Kidney (tissue), 14 donors: Measurements from ENCODE around the gene GBA3. TPM values are rescaled to one million over a fixed set of nuclear protein-coding genes. Genes with fewer than 3 reads are reported as not detected.

ENCODE experiments used
- DNase-seq, 5 donors: peaks; one replicate each; pipeline ENCODE4 v3.0.0-alpha.2; 2013 to 2020
- FAIRE-seq: peaks from 2 replicates; lab custom pipeline; 2012; peaks lifted over from hg19 to GRCh38; lab: Jason Lieb, UNC
- H3K27ac ChIP-seq, 2 donors: one replicate each; pipeline ENCODE4 v1.7.0; 2013; ENCODE audit warnings: low read depth in 2 of 2, low read length in 2 of 2, inconsistent platforms in 1 of 2
- H3K27me3 ChIP-seq: one replicate; pipeline ENCODE4 v1.7.1; 2013; ENCODE audit warnings: low read length, inconsistent platforms; ENCODE audit not compliant: control insufficient read depth, insufficient read depth
- H3K36me3 ChIP-seq, 3 donors: one replicate each; pipeline versions ENCODE4 v1.7.0 to v1.7.1; 2013; ENCODE audit warnings: low read length in 3 of 3, control low read depth in 1 of 3, inconsistent platforms in 1 of 3; ENCODE audit not compliant: insufficient read depth in 3 of 3, control insufficient read depth in 2 of 3
- H3K4me1 ChIP-seq, 3 donors: one replicate each; pipeline versions ENCODE4 v1.7.0 to v1.7.1; 2013; ENCODE audit warnings: low read length in 3 of 3, inconsistent platforms in 1 of 3, low read depth in 1 of 3; ENCODE audit not compliant: control insufficient read depth in 2 of 3, insufficient read depth in 2 of 3
- H3K4me3 ChIP-seq, 3 donors: one replicate each; pipeline versions ENCODE4 v1.7.0 to v1.8.1; 2013; ENCODE audit warnings: low read length in 3 of 3, control low read depth in 1 of 3, inconsistent platforms in 1 of 3
- H3K9ac ChIP-seq, 3 donors: one replicate each; pipeline versions ENCODE4 v1.7.0 to v1.7.1; 2013; ENCODE audit warnings: low read length in 3 of 3, control low read depth in 1 of 3, inconsistent platforms in 1 of 3
- H3K9me3 ChIP-seq, 3 donors: one replicate each; pipeline versions ENCODE4 v1.7.0 to v1.7.1; 2013; ENCODE audit warnings: low read length in 3 of 3, control low read depth in 1 of 3, inconsistent platforms in 1 of 3; ENCODE audit not compliant: control insufficient read depth in 2 of 3, insufficient read depth in 1 of 3
- CTCF ChIP-seq: IDR thresholded peaks from 3 replicates; pipeline ENCODE4 v1.5.1; 2012; ENCODE audit warnings: mild to moderate bottlenecking, moderate library complexity, borderline replicate concordance; ENCODE audit not compliant: insufficient read depth; ENCODE audit errors: extremely low read depth
- intact Hi-C: fragments of 100-400 bp; cut with DNase I; formaldehyde crosslinking; loops from one replicate; pipeline ENCODE4 v1.11.1; 2022
- polyA plus RNA-seq: library from polyadenylated mRNA; stranded (reverse); fragments of 350-450 nt; fragmentation: Illumina TruSeq; extraction: RNeasy Lipid Tissue Mini Kit (QIAGEN cat#74804); gene quantifications from one replicate; pipeline ENCODE4 v1.2.3, GENCODE V29; 2014; ENCODE audit warnings: low read depth, low replicate concordance; ENCODE audit not compliant: insufficient read depth
- total RNA-seq: library from RNA; stranded (reverse); fragmentation: NEBNext Ultra II Directional; extraction: Animal tissue kit (Norgen Biotek cat#: 25700); gene quantifications from one replicate; pipeline ENCODE4 v1.2.1, GENCODE V29; 2021
- donor health status: control.
- donor health status: control.
- donor health status: control.
- donor health status: control.
- donor health status: control.
- donor health status: DM: yes; HTN: yes; CAD: no.
- donor health status: Normal renal cell carcinoma (clear cell type).

Gene GBA3
- total and polyA plus RNA-seq, 2 donors from 2014 or later, result 40.9 to 59.0 TPM

GRCh38 chr4:22787753-22788375 lies 95.1 kb downstream of the GBA3 start:
- FAIRE-seq (no peak), DNase-seq (no peak)
- H3K9ac ChIP-seq, result no peak overlapping the region
- H3K4me1 ChIP-seq, result no peaks in the 10 kb centered on the region
- H3K4me3 ChIP-seq, result no peak overlapping the region
- H3K27me3 ChIP-seq, result no peaks in the 10 kb centered on the region
- H3K36me3 ChIP-seq, result no peaks in the 10 kb centered on the region
- no peaks in the 10 kb centered on the region for H3K9me3 ChIP-seq
- TF ChIP-seq CTCF, result no peak
- intact Hi-C loops, result no loop called here
- no peak overlapping the region for H3K27ac ChIP-seq

- H3K36me3 ChIP-seq, result no peaks in the 10 kb centered on the region
- no peak overlapping the region for H3K9ac ChIP-seq
- H3K27me3 ChIP-seq, result no peaks in the 10 kb centered on the region
- intact Hi-C loops, result no loop called here
- DNase-seq (no peak), FAIRE-seq (no peak)
- no peaks in the 10 kb centered on the region for H3K9me3 ChIP-seq
- no peak overlapping the region for H3K4me3 ChIP-seq
- H3K4me1 ChIP-seq, result no peaks in the 10 kb centered on the region
- H3K27ac ChIP-seq, result no peak overlapping the region
- no peak for TF ChIP-seq CTCF
Observed at GRCh38 chr4:22790631-22791030, 97.9 kb downstream of the GBA3 start.

- H3K27me3 ChIP-seq, result no peaks in the 10 kb centered on the region
- no peaks in the 10 kb centered on the region for H3K36me3 ChIP-seq
- no peaks in the 10 kb centered on the region for H3K4me1 ChIP-seq
- DNase-seq (no peak), FAIRE-seq (no peak)
- no peaks in the 10 kb centered on the region for H3K9me3 ChIP-seq
- intact Hi-C loops, result no loop called here
- no peak overlapping the region for H3K27ac ChIP-seq
- TF ChIP-seq CTCF, result no peak
- H3K4me3 ChIP-seq, result no peak overlapping the region
- no peak overlapping the region for H3K9ac ChIP-seq
Observed at GRCh38 chr4:22794732-22795131, 102.0 kb downstream of the GBA3 start.

- intact Hi-C loops, result no loop called here
- FAIRE-seq, result no peak
Observed at GRCh38 chr4:22801391-22801790, 108.7 kb downstream of the GBA3 start.

More at GRCh38 chr4:22801391-22801790, 108.7 kb downstream of the GBA3 start:
- H3K9me3 ChIP-seq, result no peaks in the 10 kb centered on the region
- no peak overlapping the region for H3K4me3 ChIP-seq
- H3K27me3 ChIP-seq, result no peaks in the 10 kb centered on the region
- no peaks in the 10 kb centered on the region for H3K4me1 ChIP-seq
- DNase-seq, result no peak
- H3K36me3 ChIP-seq, result no peaks in the 10 kb centered on the region
- no peak overlapping the region for H3K9ac ChIP-seq
- no peak overlapping the region for H3K27ac ChIP-seq
- no peak for TF ChIP-seq CTCF
